NT2/D1 (cell line): ENCODE measurements around the gene SNX18.

Experiments
- SUZ12 ChIP-seq: IDR thresholded peaks from 2 replicates; pipeline ENCODE4 v1.6.1; 2011; ENCODE audit not compliant: insufficient read length, insufficient read depth; ENCODE audit errors: extremely low read depth
- YY1 ChIP-seq: IDR thresholded peaks from 2 replicates; pipeline ENCODE4 v1.6.1; 2011; ENCODE audit not compliant: insufficient read length, insufficient read depth
- ZNF274 ChIP-seq: IDR thresholded peaks from 2 replicates; pipeline ENCODE4 v1.6.1; 2011; ENCODE audit warnings: mild to moderate bottlenecking, low read depth, low read length

DNA sequence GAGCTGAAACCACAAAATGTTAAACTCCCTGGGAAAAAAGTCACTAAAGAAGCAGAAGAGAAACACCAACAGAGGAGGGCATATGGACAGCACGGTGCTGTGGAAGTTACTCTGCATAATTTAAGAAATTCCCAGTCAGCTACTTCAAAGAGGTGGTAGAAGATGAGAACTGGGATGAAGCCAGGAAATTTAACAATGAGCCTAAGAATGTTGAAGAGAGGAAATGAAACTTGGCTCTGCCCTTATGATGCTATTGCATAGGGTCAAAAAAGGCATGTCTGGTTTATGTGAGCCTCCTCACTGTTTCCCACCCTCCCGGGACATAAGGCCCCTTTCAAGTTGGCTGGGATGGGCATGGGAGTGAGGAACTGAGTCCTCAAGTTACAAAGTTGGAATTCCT, 25.4 kb upstream of the SNX18 start:
- no peak for TF ChIP-seq ZNF274
- no peak for TF ChIP-seq YY1
- no peak for TF ChIP-seq SUZ12
